NT2/D1 (cell line): ENCODE results near the gene UNC5B.

Experiments
- DNase-seq: peaks from one replicate; pipeline ENCODE4 v3.0.0-alpha.2; 2011; ENCODE audit warnings: low read depth, low spot score
- H3K27me3 ChIP-seq: 2 replicates; pipeline ENCODE4 v1.6.0; 2011; ENCODE audit warnings: mild to moderate bottlenecking; ENCODE audit not compliant: insufficient read length, insufficient read depth
- H3K36me3 ChIP-seq: 2 replicates; pipeline ENCODE4 v1.6.1; 2011; ENCODE audit warnings: mild to moderate bottlenecking, low read length, mixed read lengths; ENCODE audit not compliant: insufficient read depth, insufficient read length
- H3K4me1 ChIP-seq: 2 replicates; pipeline ENCODE4 v1.5.1; 2011; ENCODE audit not compliant: insufficient read depth, insufficient read length
- H3K4me3 ChIP-seq: 2 replicates; pipeline ENCODE4 v1.5.1; 2011; ENCODE audit warnings: low read depth; ENCODE audit not compliant: insufficient read length
- H3K9ac ChIP-seq: 2 replicates; pipeline ENCODE4 v1.6.0; 2011; ENCODE audit warnings: low read depth; ENCODE audit not compliant: insufficient read length
- H3K9me3 ChIP-seq: 2 replicates; pipeline ENCODE4 v1.5.1; 2011; ENCODE audit warnings: mild to moderate bottlenecking, low read length; ENCODE audit not compliant: insufficient read depth
- SUZ12 ChIP-seq: IDR thresholded peaks from 2 replicates; pipeline ENCODE4 v1.6.1; 2011; ENCODE audit not compliant: insufficient read length, insufficient read depth; ENCODE audit errors: extremely low read depth
- YY1 ChIP-seq: IDR thresholded peaks from 2 replicates; pipeline ENCODE4 v1.6.1; 2011; ENCODE audit not compliant: insufficient read length, insufficient read depth
- ZNF274 ChIP-seq: IDR thresholded peaks from 2 replicates; pipeline ENCODE4 v1.6.1; 2011; ENCODE audit warnings: mild to moderate bottlenecking, low read depth, low read length

UNC5B gene

DNA sequence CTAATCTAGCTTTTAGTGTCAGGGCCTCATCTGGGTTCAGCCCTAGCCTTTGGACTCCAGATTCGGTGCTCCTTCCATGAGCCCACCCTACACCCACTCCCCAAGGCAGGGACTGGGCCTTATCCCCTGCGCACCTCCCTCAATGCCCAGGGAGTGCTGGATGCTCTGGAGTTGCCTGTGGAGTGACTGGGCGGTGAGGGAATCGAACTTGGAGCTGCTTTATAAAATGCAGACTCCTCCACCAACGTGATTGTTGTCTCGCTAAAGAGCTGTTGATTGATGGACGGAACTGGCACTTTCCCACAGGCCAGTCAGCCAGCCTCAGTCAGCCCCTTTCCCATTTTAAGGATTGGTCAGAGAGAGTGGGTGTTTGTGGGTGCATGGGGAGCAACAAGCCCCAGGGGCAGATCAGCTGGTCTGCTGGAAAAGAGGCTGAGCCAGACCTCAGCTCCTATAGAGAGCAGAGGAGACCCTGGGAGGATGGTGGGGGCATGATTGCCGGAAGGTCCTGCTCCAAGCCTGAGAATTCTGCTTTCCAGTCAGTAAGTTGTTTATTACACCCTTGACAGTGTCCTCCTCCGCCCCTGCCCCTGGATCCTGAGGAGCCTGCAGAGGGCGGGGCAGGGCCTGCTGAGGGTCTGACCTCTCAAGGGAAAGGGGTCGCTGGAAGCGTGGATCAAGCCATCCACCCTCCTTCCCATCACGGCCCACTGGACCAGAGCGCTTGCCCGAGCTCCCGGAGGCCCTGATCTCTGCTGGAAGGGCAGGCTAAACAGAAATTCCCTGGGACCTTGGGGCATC is 16.7 kb downstream of the UNC5B start:
- Histone ChIP-seq H3K4me3 (no peak overlapping the region), H3K36me3 (peaks cover 6% of the 10 kb centered on the region), H3K9ac (no peak overlapping the region), H3K9me3 (no peaks in the 10 kb centered on the region), H3K27me3 (no peaks in the 10 kb centered on the region), H3K4me1 (peaks cover 21% of the 10 kb centered on the region)
- TF ChIP-seq ZNF274 (no peak), SUZ12 (no peak), YY1 (no peak)
- no peak for DNase-seq

GRCh38 chr10:71229726-71230655 is 17.6 kb downstream of the UNC5B start:
- Histone ChIP-seq H3K36me3 (peaks cover 6% of the 10 kb centered on the region), H3K27me3 (no peaks in the 10 kb centered on the region), H3K9me3 (no peaks in the 10 kb centered on the region), H3K9ac (no peak overlapping the region), H3K4me3 (no peak overlapping the region), H3K4me1 (peaks cover 21% of the 10 kb centered on the region)
- no peak for DNase-seq
- TF ChIP-seq ZNF274 (no peak), YY1 (no peak), SUZ12 (no peak)

DNA sequence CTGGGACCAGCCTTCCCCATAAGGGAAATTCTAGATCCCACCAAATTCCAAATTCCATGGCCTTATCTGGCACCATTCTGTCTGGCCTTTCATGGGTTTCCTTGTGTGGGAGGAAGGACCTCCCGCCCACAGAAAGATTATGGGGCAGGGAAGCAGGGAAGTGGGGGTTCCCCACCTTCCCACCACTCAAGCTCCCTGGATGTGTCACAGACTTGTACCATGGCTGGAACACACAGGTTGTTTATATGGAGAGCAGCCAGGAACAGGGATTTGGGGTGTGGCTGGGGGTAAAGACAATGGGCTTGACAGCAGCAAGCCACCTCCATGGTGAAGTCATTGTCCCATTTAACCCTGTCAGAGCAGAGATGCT is 18.3 kb downstream of the UNC5B start:
- Histone ChIP-seq H3K36me3 (peaks cover 2% of the 10 kb centered on the region), H3K9ac (no peak overlapping the region), H3K4me1 (peaks cover 27% of the 10 kb centered on the region), H3K4me3 (no peak overlapping the region), H3K9me3 (no peaks in the 10 kb centered on the region), H3K27me3 (no peaks in the 10 kb centered on the region)
- DNase-seq, result no peak
- TF ChIP-seq ZNF274, result no peak
- TF ChIP-seq YY1, result no peak
- TF ChIP-seq SUZ12, result no peak

DNA sequence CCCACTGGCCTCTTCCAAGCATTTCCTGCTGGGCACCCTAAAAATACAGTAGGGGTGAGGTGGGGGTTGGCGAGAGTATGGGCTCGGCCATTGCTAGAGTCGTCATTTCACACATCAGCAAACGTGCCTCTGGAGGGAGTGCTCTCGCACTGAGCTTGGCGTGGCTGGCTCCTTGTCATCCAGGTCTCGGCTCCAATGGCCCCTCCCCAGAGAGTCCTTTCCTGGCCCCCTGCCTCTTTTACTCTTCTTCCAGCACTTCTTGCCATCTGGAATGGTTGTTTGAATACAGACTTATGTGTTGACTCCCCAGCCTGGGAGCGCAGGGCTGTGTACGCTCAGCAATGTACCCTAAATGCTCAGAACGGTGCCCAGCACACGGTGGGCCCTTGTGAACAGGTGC is 18.8 kb downstream of the UNC5B start:
- no peak for TF ChIP-seq YY1
- TF ChIP-seq ZNF274, result no peak
- H3K36me3 ChIP-seq, result peaks cover 2% of the 10 kb centered on the region
- DNase-seq, result no peak
- no peak overlapping the region for H3K9ac ChIP-seq
- H3K4me3 ChIP-seq, result no peak overlapping the region
- no peaks in the 10 kb centered on the region for H3K27me3 ChIP-seq
- peaks cover 29% of the 10 kb centered on the region for H3K4me1 ChIP-seq
- no peaks in the 10 kb centered on the region for H3K9me3 ChIP-seq

- no peak overlapping the region for H3K4me3 ChIP-seq
- no peak overlapping the region for H3K9ac ChIP-seq
- no peaks in the 10 kb centered on the region for H3K27me3 ChIP-seq
- no peak for DNase-seq
- no peak for TF ChIP-seq YY1
- no peak for TF ChIP-seq SUZ12
- TF ChIP-seq ZNF274, result no peak
- no peaks in the 10 kb centered on the region for H3K9me3 ChIP-seq
- peaks cover 2% of the 10 kb centered on the region for H3K36me3 ChIP-seq
- peaks cover 37% of the 10 kb centered on the region for H3K4me1 ChIP-seq
These were observed 20.0 kb downstream of the UNC5B start for GRCh38 chr10:71232089-71232998.

DNA sequence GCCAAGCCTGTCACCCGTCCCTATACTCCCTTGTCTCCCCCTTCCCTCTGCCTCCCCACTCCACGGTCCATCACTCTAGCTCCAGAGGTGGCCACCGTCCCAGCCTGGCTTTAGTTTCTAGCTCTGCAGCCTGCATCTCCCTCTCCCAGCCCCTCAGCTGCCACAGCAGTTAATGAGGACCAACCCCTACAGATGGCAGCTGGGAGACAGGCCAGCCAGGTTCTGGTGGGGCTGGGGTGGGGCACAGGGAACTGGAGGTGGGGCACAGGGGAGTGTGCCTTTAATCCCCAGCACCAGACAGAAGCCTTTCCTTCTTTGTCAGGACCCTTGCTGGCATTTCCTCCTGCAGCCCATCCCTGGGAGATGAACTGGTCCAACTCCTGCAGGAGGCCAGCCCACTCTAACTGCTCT is 21.1 kb downstream of the UNC5B start:
- Histone ChIP-seq H3K27me3 (no peaks in the 10 kb centered on the region), H3K4me3 (no peak overlapping the region), H3K9me3 (no peaks in the 10 kb centered on the region), H3K9ac (no peak overlapping the region), H3K36me3 (peaks cover 2% of the 10 kb centered on the region), H3K4me1 (peaks cover 37% of the 10 kb centered on the region)
- TF ChIP-seq SUZ12 (no peak), YY1 (no peak), ZNF274 (no peak)
- no peak for DNase-seq
